ENCODE measurements around the gene PRKCE. TPM values are rescaled to one million over a fixed set of nuclear protein-coding genes. Genes with fewer than 3 reads are reported as not detected.

The PRKCE gene
- total RNA-seq, 1 donor from 2014 or later: 18.4 TPM

- Mint-ChIP-seq H3K4me3 (no peak overlapping the region), H3K9me3 (no peaks in the 10 kb centered on the region)
Measured at GRCh38 chr2:46193356-46193755, 541.9 kb downstream of the PRKCE start.

GRCh38 chr2:46193855-46194254 is 542.4 kb downstream of the PRKCE start:
- no peak for TF ChIP-seq CTCF (IDR thresholded peaks at IDR 0.05; ENCODE audit: unreplicated experiment)
- H3K27me3 Mint-ChIP-seq (ENCODE audit: low read depth): no peaks in the 10 kb centered on the region
- no peak overlapping the region for H3K4me3 Mint-ChIP-seq
- no peaks in the 10 kb centered on the region for H3K36me3 Mint-ChIP-seq
- H3K9me3 Mint-ChIP-seq: no peaks in the 10 kb centered on the region
- no peak for DNase-seq (ENCODE audit: low spot score in 2 of 2, unreplicated experiment in 2 of 2)
- no peak overlapping the region for H3K27ac Mint-ChIP-seq
- peaks cover 5% of the 10 kb centered on the region for H3K4me1 Mint-ChIP-seq

More at GRCh38 chr2:46193356-46193755, 541.9 kb downstream of the PRKCE start:
- Mint-ChIP-seq H3K27ac (no peak overlapping the region), H3K4me1 (peaks cover 4% of the 10 kb centered on the region), H3K36me3 (no peaks in the 10 kb centered on the region), H3K27me3 (ENCODE audit: low read depth) (no peaks in the 10 kb centered on the region)
- no peak for TF ChIP-seq CTCF (IDR thresholded peaks at IDR 0.05; ENCODE audit: unreplicated experiment)
- no peak for DNase-seq (ENCODE audit: low spot score in 2 of 2, unreplicated experiment in 2 of 2)

- H3K4me3 Mint-ChIP-seq: no peak overlapping the region
- DNase-seq (ENCODE audit: low spot score in 2 of 2, unreplicated experiment in 2 of 2): no peak
- no peaks in the 10 kb centered on the region for H3K9me3 Mint-ChIP-seq
- peaks cover 5% of the 10 kb centered on the region for H3K4me1 Mint-ChIP-seq
- TF ChIP-seq CTCF (IDR thresholded peaks at IDR 0.05; ENCODE audit: unreplicated experiment): no peak
- H3K27ac Mint-ChIP-seq: no peak overlapping the region
- H3K27me3 Mint-ChIP-seq (ENCODE audit: low read depth): no peaks in the 10 kb centered on the region
- no peaks in the 10 kb centered on the region for H3K36me3 Mint-ChIP-seq
Measured at GRCh38 chr2:46194856-46195255, 543.4 kb downstream of the PRKCE start.

- no peak for DNase-seq (ENCODE audit: low spot score in 2 of 2, unreplicated experiment in 2 of 2)
- H3K4me3 Mint-ChIP-seq: no peak overlapping the region
- no peak overlapping the region for H3K27ac Mint-ChIP-seq
- H3K4me1 Mint-ChIP-seq: peaks cover 5% of the 10 kb centered on the region
- H3K27me3 Mint-ChIP-seq (ENCODE audit: low read depth): no peaks in the 10 kb centered on the region
- no peak for TF ChIP-seq CTCF (IDR thresholded peaks at IDR 0.05; ENCODE audit: unreplicated experiment)
- H3K36me3 Mint-ChIP-seq: no peaks in the 10 kb centered on the region
- no peaks in the 10 kb centered on the region for H3K9me3 Mint-ChIP-seq
Measured at GRCh38 chr2:46195819-46196218, 544.3 kb downstream of the PRKCE start.

GRCh38 chr2:46196871-46197462 is 545.5 kb downstream of the PRKCE start:
- DNase-seq (ENCODE audit: low spot score in 2 of 2, unreplicated experiment in 2 of 2): no peak
- H3K4me3 Mint-ChIP-seq: no peak overlapping the region

More at GRCh38 chr2:46196871-46197462, 545.5 kb downstream of the PRKCE start:
- no peak for TF ChIP-seq CTCF (IDR thresholded peaks at IDR 0.05; ENCODE audit: unreplicated experiment)
- H3K27me3 Mint-ChIP-seq (ENCODE audit: low read depth): no peaks in the 10 kb centered on the region
- no peak overlapping the region for H3K27ac Mint-ChIP-seq
- H3K4me1 Mint-ChIP-seq: peaks cover 5% of the 10 kb centered on the region
- H3K9me3 Mint-ChIP-seq: peaks cover 8% of the 10 kb centered on the region
- H3K36me3 Mint-ChIP-seq: no peaks in the 10 kb centered on the region

Data from mesothelial cell of epicardium (in vitro differentiated cells).